ENCODE results near the gene SP2.

GRCh38 chr17:47871048-47871447 is 25.0 kb upstream of the SP2 start:
- no peak for TF ChIP-seq CTCF (IDR thresholded peaks at IDR 0.05)
- TF ChIP-seq POLR2A (IDR thresholded peaks at IDR 0.05): no peak

Measured in esophagus squamous epithelium (tissue), 4 donors.